ENCODE measurements around the gene SPRN.
A peak's percentile ranks its signal among the peaks of the same experiment; 100 is the strongest.

SPRN gene

GRCh38 chr10:133451346-133451745 lies 26.9 kb upstream of the SPRN start:
- no peak for TF ChIP-seq TCF4 (CRISPR knock-in tag; IDR thresholded peaks at IDR 0.05; ENCODE audit: borderline replicate concordance)
- no peak for ATAC-seq

DNA sequence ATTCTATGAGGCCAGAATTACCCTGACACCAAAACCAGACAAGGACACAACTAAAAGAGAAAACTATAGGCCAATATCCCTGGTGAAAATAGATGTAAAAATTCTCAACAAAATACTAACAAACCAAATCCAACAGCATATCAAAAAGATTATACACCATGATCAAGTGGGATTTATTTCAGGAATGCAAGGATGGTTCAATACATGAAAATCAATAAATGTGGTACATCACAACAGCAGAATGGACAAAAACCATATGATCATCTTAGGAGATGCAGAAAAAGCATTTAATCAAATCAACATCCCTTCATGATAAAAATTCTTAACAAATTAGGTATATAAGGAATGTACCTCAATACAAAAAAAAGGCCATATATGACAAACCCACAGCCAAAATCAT lies 23.7 kb upstream of the SPRN start:
- no peak for ATAC-seq
- TF ChIP-seq ZNF8 (CRISPR knock-in tag; IDR thresholded peaks at IDR 0.05) (0 out of 2 replicates have a peak, but pooled peaks have one; percentile 29), TCF4 (CRISPR knock-in tag; IDR thresholded peaks at IDR 0.05; ENCODE audit: borderline replicate concordance) (no peak)

DNA sequence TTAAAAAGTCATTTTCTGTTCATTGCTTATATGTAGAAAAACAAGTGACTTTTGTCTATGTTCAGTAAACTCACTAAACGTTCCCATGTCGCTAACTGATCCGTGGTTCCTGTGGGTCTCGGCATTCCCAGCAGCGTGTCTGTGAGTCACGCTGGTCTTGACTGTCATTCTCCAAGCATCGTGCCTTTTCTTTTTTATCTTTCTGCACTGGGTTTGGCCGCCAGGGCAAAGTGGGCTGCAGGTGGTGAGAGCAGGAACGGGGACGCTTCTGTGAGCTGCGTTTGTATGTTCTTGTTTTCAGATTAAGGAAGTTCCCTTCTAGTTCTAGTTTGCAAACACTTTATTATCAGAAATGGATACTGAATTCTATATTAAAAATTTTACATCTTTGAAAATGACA lies 22.6 kb upstream of the SPRN start:
- TF ChIP-seq GLIS3 (CRISPR knock-in tag; IDR thresholded peaks at IDR 0.05) (no peak), POU6F1 (CRISPR knock-in tag; IDR thresholded peaks at IDR 0.05; ENCODE audit: borderline replicate concordance, low read depth) (no peak), RARB (CRISPR knock-in tag; IDR thresholded peaks at IDR 0.05) (no peak), BACH2 (CRISPR knock-in tag; IDR thresholded peaks at IDR 0.05; ENCODE audit: borderline replicate concordance) (no peak), ZC3H10 (CRISPR knock-in tag; IDR thresholded peaks at IDR 0.05) (no peak), CSDC2 (CRISPR knock-in tag; IDR thresholded peaks at IDR 0.05) (no peak), ZNF565 (CRISPR knock-in tag; conservative IDR thresholded peaks at IDR 0.05; ENCODE audit: low read depth) (no peak), PPARA (CRISPR knock-in tag; IDR thresholded peaks at IDR 0.05; ENCODE audit: borderline replicate concordance) (no peak), CSRNP3 (CRISPR knock-in tag; IDR thresholded peaks at IDR 0.05) (no peak), OSR1 (CRISPR knock-in tag; IDR thresholded peaks at IDR 0.05) (no peak), TOX (CRISPR knock-in tag; IDR thresholded peaks at IDR 0.05; ENCODE audit: borderline replicate concordance) (no peak), ZFP3 (CRISPR knock-in tag; IDR thresholded peaks at IDR 0.05) (no peak), ZNF70 (CRISPR knock-in tag; IDR thresholded peaks at IDR 0.05) (no peak)
- TF ChIP-seq, protein P1, sequence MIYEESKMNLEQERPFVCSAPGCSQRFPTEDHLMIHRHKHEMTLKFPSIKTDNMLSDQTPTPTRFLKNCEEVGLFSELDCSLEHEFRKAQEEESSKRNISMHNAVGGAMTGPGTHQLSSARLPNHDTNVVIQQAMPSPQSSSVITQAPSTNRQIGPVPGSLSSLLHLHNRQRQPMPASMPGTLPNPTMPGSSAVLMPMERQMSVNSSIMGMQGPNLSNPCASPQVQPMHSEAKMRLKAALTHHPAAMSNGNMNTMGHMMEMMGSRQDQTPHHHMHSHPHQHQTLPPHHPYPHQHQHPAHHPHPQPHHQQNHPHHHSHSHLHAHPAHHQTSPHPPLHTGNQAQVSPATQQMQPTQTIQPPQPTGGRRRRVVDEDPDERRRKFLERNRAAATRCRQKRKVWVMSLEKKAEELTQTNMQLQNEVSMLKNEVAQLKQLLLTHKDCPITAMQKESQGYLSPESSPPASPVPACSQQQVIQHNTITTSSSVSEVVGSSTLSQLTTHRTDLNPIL (CRISPR knock-in tag; IDR thresholded peaks at IDR 0.05; ENCODE audit: low read depth): no peak
- ATAC-seq: no peak

- TF ChIP-seq ARNTL (CRISPR knock-in tag; IDR thresholded peaks at IDR 0.05; ENCODE audit: borderline replicate concordance, low read depth): no peak
- no peak for TF ChIP-seq ESRRG (CRISPR knock-in tag; IDR thresholded peaks at IDR 0.05)
- TF ChIP-seq ZFP30 (CRISPR knock-in tag; IDR thresholded peaks at IDR 0.05): no peak
- no peak for TF ChIP-seq RARB (CRISPR knock-in tag; IDR thresholded peaks at IDR 0.05)
- TF ChIP-seq PATZ1 (CRISPR knock-in tag; IDR thresholded peaks at IDR 0.05; ENCODE audit: borderline replicate concordance): no peak
- TF ChIP-seq ZNF8 (CRISPR knock-in tag; IDR thresholded peaks at IDR 0.05): no peak
- no peak for TF ChIP-seq OSR1 (CRISPR knock-in tag; IDR thresholded peaks at IDR 0.05)
- no peak for TF ChIP-seq CSDC2 (CRISPR knock-in tag; IDR thresholded peaks at IDR 0.05)
- no peak for TF ChIP-seq GLIS3 (CRISPR knock-in tag; IDR thresholded peaks at IDR 0.05)
- TF ChIP-seq ZNF70 (CRISPR knock-in tag; IDR thresholded peaks at IDR 0.05): no peak
- no peak for TF ChIP-seq PPARA (CRISPR knock-in tag; IDR thresholded peaks at IDR 0.05; ENCODE audit: borderline replicate concordance)
- TF ChIP-seq TCF4 (CRISPR knock-in tag; IDR thresholded peaks at IDR 0.05; ENCODE audit: borderline replicate concordance): no peak
- TF ChIP-seq ZC3H10 (CRISPR knock-in tag; IDR thresholded peaks at IDR 0.05): no peak
- TF ChIP-seq, protein P1 (CRISPR knock-in tag; IDR thresholded peaks at IDR 0.05; ENCODE audit: low read depth): no peak
- TF ChIP-seq CSRNP3 (CRISPR knock-in tag; IDR thresholded peaks at IDR 0.05): no peak
- no peak for TF ChIP-seq SNAI2 (CRISPR knock-in tag; IDR thresholded peaks at IDR 0.05)
- TF ChIP-seq TOX (CRISPR knock-in tag; IDR thresholded peaks at IDR 0.05; ENCODE audit: borderline replicate concordance): no peak
- no peak for TF ChIP-seq ZFP3 (CRISPR knock-in tag; IDR thresholded peaks at IDR 0.05)
- ATAC-seq: no peak
Observed at GRCh38 chr10:133445751-133446708, 21.6 kb upstream of the SPRN start.

Data from SK-N-SH treated with all-trans-retinoic acid at 6 μM for 48 hours (cell line).